Measurements from ENCODE around the gene KIF26B. TPM values are rescaled to one million over a fixed set of nuclear protein-coding genes. Genes with fewer than 3 reads are reported as not detected.

KIF26B gene
- total and polyA plus RNA-seq, 10 of the 15 experiments (the other 5 are each of a cell fraction or from before 2014, with no cell fraction given) = 0.35 to 11.6 (median 2.2) TPM

DNA sequence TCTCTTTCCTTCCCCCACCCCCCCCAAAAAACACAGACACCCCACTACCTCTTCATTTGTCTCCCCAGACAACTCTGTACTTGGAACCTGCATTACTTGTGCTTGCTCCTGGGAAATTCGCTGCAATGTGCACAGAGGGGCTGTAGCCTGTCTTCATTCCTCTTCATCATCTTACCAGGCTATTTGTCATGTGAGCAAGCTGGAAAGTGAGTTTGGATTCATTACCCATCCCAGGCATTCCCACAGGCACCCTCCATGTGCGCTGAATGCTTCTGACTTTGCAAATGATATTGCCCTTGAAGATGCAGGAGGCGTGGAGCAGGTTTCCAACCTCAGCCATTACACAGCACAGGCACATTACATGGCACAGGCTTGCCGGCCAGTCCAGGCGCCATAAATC is 494.9 kb downstream of the KIF26B start:
- RAD21 ChIA-PET (ENCODE audit: unreplicated experiment) = interaction anchor here (0.7 to 2.1 kb wide), 3 partner anchors 159 to 341 kb away, joined by 3 to 8 read pairs (median 3); no protein-coding TSS in a partner anchor
- Histone ChIP-seq H3K4me3 (no peak overlapping the region; the same call in 1 of the 2 replicates), H3K4me1 (ENCODE audit: control insufficient read depth, insufficient read depth, low read length) (peaks cover 17% of the 10 kb centered on the region), H3K27ac (ENCODE audit: control insufficient read depth, insufficient read depth) (no peak overlapping the region), H3K9me3 (replicated peaks; ENCODE audit: control insufficient read depth, insufficient read depth, low read length) (no peaks in the 10 kb centered on the region), H3K4me2 (ENCODE audit: control insufficient read depth, insufficient read depth) (no peak overlapping the region), H3K79me2 (ENCODE audit: control insufficient read depth, insufficient read depth, low read length) (peaks cover 17% of the 10 kb centered on the region), H3K27me3 (replicated peaks in 1 of 2; ENCODE audit: control insufficient read depth in 2 of 2, insufficient read depth in 2 of 2, low read length in 1 of 2) (no peaks in the 10 kb centered on the region), H3K9ac (ENCODE audit: control insufficient read depth, insufficient read depth, low read length) (no peak overlapping the region), H4K20me1 (ENCODE audit: control insufficient read depth, insufficient read depth) (no peaks in the 10 kb centered on the region), H2AFZ (ENCODE audit: control insufficient read depth, low read depth, low read length) (no peak overlapping the region), H3K36me3 (ENCODE audit: control insufficient read depth in 2 of 2, insufficient read depth in 2 of 2, low read length in 1 of 2) (no peaks in the 10 kb centered on the region)
- DNase-seq (ENCODE audit: low read depth, low spot score) (no peak), FAIRE-seq (no peak), ATAC-seq (no peak)
- POLR2A ChIA-PET = interaction anchor here (0.7 kb wide), 2 partner anchors 28 to 336 kb away, joined by 4 to 6 read pairs; no protein-coding TSS in a partner anchor
- 67% methylated on average over 5 of the region's 5 CpGs for WGBS (ENCODE audit: insufficient coverage, insufficient replicate concordance, low lambda C conversion rate, missing lambda C conversion rate)
- in situ Hi-C loops (cut with MboI) (no loop called here), intact Hi-C loops (cut with micrococcal nuclease; ENCODE audit: unreplicated experiment) (loop anchor here (5.0 to 10.0 kb wide), 4 partner anchors 248 to 685 kb away; no protein-coding TSS in a partner anchor)
- SMC1A ChIA-PET (ENCODE audit: uncharacterized antibody, unreplicated experiment) = interaction anchor here (1.0 to 1.5 kb wide), 2 partner anchors 150 to 160 kb away, joined by 3 to 5 read pairs; no protein-coding TSS in a partner anchor
- TF ChIP-seq ZNF207 (IDR thresholded peaks at IDR 0.05; ENCODE audit: borderline replicate concordance) (no peak), ZNF274 (IDR thresholded peaks at IDR 0.05; ENCODE audit: insufficient read depth, insufficient read length) (no peak), SPI1 (IDR thresholded peaks at IDR 0.05; ENCODE audit: borderline replicate concordance, insufficient read depth, low read depth, low read length) (no peak), BCL3 (IDR thresholded peaks at IDR 0.05; ENCODE audit: borderline replicate concordance, insufficient read depth, low read depth, low read length, poor library complexity, severe bottlenecking) (no peak), NRF1 (conservative IDR thresholded peaks at IDR 0.05; ENCODE audit: low read depth, low read length) (no peak), SUZ12 (IDR thresholded peaks at IDR 0.05; ENCODE audit: unreplicated experiment) (no peak), MAX (IDR thresholded peaks at IDR 0.05; ENCODE audit: low read depth, low read length) (no peak), NFIC (IDR thresholded peaks at IDR 0.05; ENCODE audit: low read depth, low read length) (no peak), SMAD1 (IDR thresholded peaks at IDR 0.05; ENCODE audit: low read depth, partially characterized antibody) (no peak)
- TF ChIP-seq, protein P1, sequence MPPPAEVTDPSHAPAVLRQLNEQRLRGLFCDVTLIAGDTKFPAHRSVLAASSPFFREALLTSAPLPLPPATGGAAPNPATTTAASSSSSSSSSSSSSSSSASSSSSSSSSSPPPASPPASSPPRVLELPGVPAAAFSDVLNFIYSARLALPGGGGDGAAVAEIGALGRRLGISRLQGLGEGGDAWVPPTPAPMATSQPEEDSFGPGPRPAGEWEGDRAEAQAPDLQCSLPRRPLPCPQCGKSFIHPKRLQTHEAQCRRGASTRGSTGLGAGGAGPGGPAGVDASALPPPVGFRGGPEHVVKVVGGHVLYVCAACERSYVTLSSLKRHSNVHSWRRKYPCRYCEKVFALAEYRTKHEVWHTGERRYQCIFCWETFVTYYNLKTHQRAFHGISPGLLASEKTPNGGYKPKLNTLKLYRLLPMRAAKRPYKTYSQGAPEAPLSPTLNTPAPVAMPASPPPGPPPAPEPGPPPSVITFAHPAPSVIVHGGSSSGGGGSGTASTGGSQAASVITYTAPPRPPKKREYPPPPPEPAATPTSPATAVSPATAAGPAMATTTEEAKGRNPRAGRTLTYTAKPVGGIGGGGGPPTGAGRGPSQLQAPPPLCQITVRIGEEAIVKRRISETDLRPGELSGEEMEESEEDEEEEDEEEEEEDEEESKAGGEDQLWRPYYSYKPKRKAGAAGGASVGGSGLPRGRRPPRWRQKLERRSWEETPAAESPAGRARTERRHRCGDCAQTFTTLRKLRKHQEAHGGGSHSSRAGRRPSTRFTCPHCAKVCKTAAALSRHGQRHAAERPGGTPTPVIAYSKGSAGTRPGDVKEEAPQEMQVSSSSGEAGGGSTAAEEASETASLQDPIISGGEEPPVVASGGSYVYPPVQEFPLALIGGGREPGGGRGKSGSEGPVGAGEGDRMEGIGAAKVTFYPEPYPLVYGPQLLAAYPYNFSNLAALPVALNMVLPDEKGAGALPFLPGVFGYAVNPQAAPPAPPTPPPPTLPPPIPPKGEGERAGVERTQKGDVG (CRISPR knock-in tag; IDR thresholded peaks at IDR 0.05) = no peak
- CTCF ChIA-PET = interaction anchor here (1.0 to 2.4 kb wide), 4 partner anchors 239 to 497 kb away, joined by 3 to 11 read pairs (median 5); no protein-coding TSS in a partner anchor
- BruUV-seq (replicated peaks) = no TSS peak
